ENCODE results near the gene MAPK8IP2.
"Not testable (repeated sequence)": the region's sequence is repeated elsewhere in the genome, so short reads cannot be mapped to it uniquely, and the experiment has no call there.

The MAPK8IP2 gene

GRCh38 chr22:50620593-50621355, 20.2 kb downstream of the MAPK8IP2 start:
- peak; percentile 19 for DNase-seq

GRCh38 chr22:50621356-50621880, 20.8 kb downstream of the MAPK8IP2 start:
- no peak for DNase-seq

- no peak for DNase-seq
These were observed 21.5 kb downstream of the MAPK8IP2 start for GRCh38 chr22:50621948-50622722.

- DNase-seq, result peak; percentile 40
These were observed 22.2 kb downstream of the MAPK8IP2 start for GRCh38 chr22:50622723-50623327.

- no peak for DNase-seq
These were observed 23.9 kb downstream of the MAPK8IP2 start for GRCh38 chr22:50624347-50625130.

- no peak for DNase-seq
These were observed 24.6 kb downstream of the MAPK8IP2 start for GRCh38 chr22:50625131-50625567.

GRCh38 chr22:50625568-50626313, 25.1 kb downstream of the MAPK8IP2 start:
- DNase-seq, result no peak

- DNase-seq, result no peak
These were observed 25.8 kb downstream of the MAPK8IP2 start for GRCh38 chr22:50626314-50626849.

GRCh38 chr22:50626850-50627641, 26.5 kb downstream of the MAPK8IP2 start:
- DNase-seq, result no peak

- DNase-seq, result peak; percentile 38
These were observed 27.3 kb downstream of the MAPK8IP2 start, which contains the start of gene ARSA for GRCh38 chr22:50627642-50628542. Gene ARSA (minus strand): TSS chr22:50628152. CDS start chr22:50627779, 373 bp downstream.

- DNase-seq, result no peak
These were observed 28.0 kb downstream of the MAPK8IP2 start for GRCh38 chr22:50628543-50629134.

GRCh38 chr22:50630376-50630775, 29.8 kb downstream of the MAPK8IP2 start:
- DNase-seq, result no peak

GRCh38 chr22:50633086-50633485, 32.5 kb downstream of the MAPK8IP2 start:
- DNase-seq, result no peak

GRCh38 chr22:50633771-50634170, 33.2 kb downstream of the MAPK8IP2 start:
- no peak for DNase-seq

GRCh38 chr22:50635591-50635990, 35.0 kb downstream of the MAPK8IP2 start:
- DNase-seq, result no peak

GRCh38 chr22:50640296-50640695, 39.7 kb downstream of the MAPK8IP2 start:
- DNase-seq, result not testable (repeated sequence)

GRCh38 chr22:50640857-50641647, 40.5 kb downstream of the MAPK8IP2 start:
- DNase-seq, result no peak
